Cardiac muscle cell (in vitro differentiated cells and primary cell): Measurements from ENCODE around the gene MAT1A. TPM values are rescaled to one million over a fixed set of nuclear protein-coding genes. Genes with fewer than 3 reads are reported as not detected.

Experiments used
- DNase-seq, 2 donors: peaks; one replicate each; pipeline versions ENCODE4 v3.0.0 to v3.0.0-alpha.2; 2010 to 2017; ENCODE audit warnings: low read depth in 1 of 2, low spot score in 1 of 2
- H3K27ac ChIP-seq: fragments of 200-600 bp; sonication (generic); 2 replicates; pipeline ENCODE4 v1.5.1; 2016
- H3K27me3 ChIP-seq: fragments of 200-600 bp; sonication (generic); 2 replicates; pipeline ENCODE4 v1.6.0; 2016; ENCODE audit warnings: control low read depth
- H3K36me3 ChIP-seq: fragments of 200-600 bp; sonication (generic); 2 replicates; pipeline ENCODE4 v1.5.1; 2016; ENCODE audit warnings: control low read depth
- H3K4me1 ChIP-seq: fragments of 200-600 bp; sonication (generic); 2 replicates; pipeline ENCODE4 v1.8.1; 2017; ENCODE audit warnings: low read depth, mild to moderate bottlenecking, mixed run types
- H3K4me3 ChIP-seq: fragments of 200-600 bp; sonication (generic); 2 replicates; pipeline ENCODE4 v1.5.1; 2016; ENCODE audit warnings: mild to moderate bottlenecking
- H3K9me3 ChIP-seq: fragments of 200-600 bp; sonication (generic); 2 replicates; pipeline ENCODE4 v1.5.1; 2017; ENCODE audit warnings: low read depth, mild to moderate bottlenecking, control low read depth
- CTCF ChIP-seq: IDR thresholded peaks from 2 replicates; pipeline ENCODE4 v1.5.1; 2012; ENCODE audit warnings: low read depth, mild to moderate bottlenecking, low read length
- polyA plus RNA-seq: library from polyadenylated mRNA; unstranded; fragments of >200 nt; fragmentation: Nextera tagmentation; extraction: Ambion mirVana; gene quantifications from 2 replicates; pipeline ENCODE4 v1.2.1, GENCODE V29; 2016
- total RNA-seq: library from RNA; depleted of rRNA; stranded (reverse); fragments of >200 nt; gene quantifications from 2 replicates; pipeline ENCODE4 v1.2.3, GENCODE V29; 2016

MAT1A gene
- total and polyA plus RNA-seq, 2 experiments from 2014 or later: 3.4 to 5.6 TPM

DNA sequence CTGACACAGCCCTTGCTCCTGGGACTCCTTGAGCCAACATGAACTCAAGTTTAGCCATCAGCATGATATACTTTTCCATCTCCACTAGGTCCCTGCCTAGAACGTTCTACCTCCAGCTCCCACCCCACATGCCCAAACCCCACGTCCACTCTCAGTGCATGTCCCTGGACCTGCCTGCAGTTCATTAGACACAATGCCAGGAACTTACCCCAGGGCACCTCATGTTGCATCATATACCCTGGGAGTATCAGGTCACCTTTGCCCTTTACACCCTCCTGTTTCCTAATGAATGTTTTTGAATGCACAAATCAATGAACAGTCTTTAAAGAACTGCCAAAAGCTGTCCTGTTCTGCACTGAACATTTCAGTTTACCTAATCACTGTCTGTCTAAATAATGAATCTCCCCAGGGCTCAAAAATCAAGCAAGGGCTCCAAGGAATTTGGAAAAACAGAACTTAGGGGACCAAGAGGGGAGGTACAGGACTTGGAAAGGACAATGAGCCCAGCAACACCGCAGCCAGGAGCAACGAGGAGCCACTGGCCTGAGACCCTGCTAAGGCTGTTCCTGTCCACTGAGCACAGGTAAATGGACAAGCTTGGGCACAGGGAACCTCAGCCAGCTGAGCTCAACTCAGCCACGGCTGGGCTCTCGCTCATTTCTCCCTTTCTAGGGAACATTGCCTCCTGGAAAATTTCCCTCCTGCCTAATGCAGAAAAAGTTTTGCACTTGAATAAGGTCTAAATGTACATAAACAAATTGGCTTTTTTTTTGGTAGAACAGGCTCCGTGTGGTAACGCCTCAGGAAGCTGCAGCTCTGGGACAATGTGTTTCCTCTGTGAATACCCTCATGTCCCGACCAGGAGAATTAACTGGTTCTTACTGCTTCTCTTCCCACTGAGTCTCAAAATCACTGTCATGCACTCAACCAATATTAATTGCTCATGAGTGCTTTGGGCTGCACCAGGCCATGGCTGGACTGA lies 7.4 kb downstream of the MAT1A start:
- H3K9me3 ChIP-seq: no peaks in the 10 kb centered on the region
- H3K4me3 ChIP-seq: no peak overlapping the region
- H3K36me3 ChIP-seq: no peaks in the 10 kb centered on the region
- TF ChIP-seq CTCF: no peak
- peaks cover 31% of the 10 kb centered on the region for H3K4me1 ChIP-seq
- no peak overlapping the region for H3K27ac ChIP-seq
- DNase-seq: no peak
- no peaks in the 10 kb centered on the region for H3K27me3 ChIP-seq

GRCh38 chr10:80281292-80281691 lies 8.2 kb downstream of the MAT1A start:
- Histone ChIP-seq H3K27ac (no peak overlapping the region), H3K36me3 (no peaks in the 10 kb centered on the region), H3K27me3 (no peaks in the 10 kb centered on the region), H3K4me3 (no peak overlapping the region), H3K9me3 (no peaks in the 10 kb centered on the region), H3K4me1 (peaks cover 28% of the 10 kb centered on the region)
- DNase-seq: no peak
- TF ChIP-seq CTCF: no peak

- H3K4me3 ChIP-seq: no peak overlapping the region
- TF ChIP-seq CTCF: no peak
- H3K36me3 ChIP-seq: no peaks in the 10 kb centered on the region
- peaks cover 25% of the 10 kb centered on the region for H3K4me1 ChIP-seq
- no peak for DNase-seq
- H3K27ac ChIP-seq: no peak overlapping the region
- no peaks in the 10 kb centered on the region for H3K27me3 ChIP-seq
- no peaks in the 10 kb centered on the region for H3K9me3 ChIP-seq
Measured at GRCh38 chr10:80280071-80280800, 9.2 kb downstream of the MAT1A start.

- DNase-seq: no peak
- Histone ChIP-seq H3K9me3 (no peaks in the 10 kb centered on the region), H3K27me3 (no peaks in the 10 kb centered on the region), H3K27ac (no peak overlapping the region), H3K36me3 (no peaks in the 10 kb centered on the region), H3K4me1 (peaks cover 25% of the 10 kb centered on the region), H3K4me3 (no peak overlapping the region)
- no peak for TF ChIP-seq CTCF
Measured at GRCh38 chr10:80279146-80279545, 10.3 kb downstream of the MAT1A start.

DNA sequence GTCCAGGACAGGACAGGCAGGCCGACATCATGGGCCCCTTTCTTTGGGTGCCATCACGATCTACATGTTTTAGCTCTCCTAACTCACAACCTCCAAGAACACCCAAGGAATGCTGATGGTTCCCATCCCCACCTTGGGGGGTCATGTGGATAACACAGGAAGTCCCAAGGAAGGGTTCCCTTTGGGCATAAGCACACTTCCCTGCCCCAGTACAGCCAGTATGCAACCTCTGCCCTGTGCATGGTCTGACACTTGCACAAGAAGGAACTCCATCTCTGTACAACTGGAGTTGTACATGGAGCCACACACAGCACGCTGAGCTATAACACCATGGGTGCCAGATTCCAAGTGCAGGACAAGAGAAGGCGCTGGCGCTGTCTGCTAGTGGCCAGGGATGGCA lies 11.0 kb downstream of the MAT1A start:
- TF ChIP-seq CTCF: no peak
- peaks cover 24% of the 10 kb centered on the region for H3K4me1 ChIP-seq
- no peak overlapping the region for H3K4me3 ChIP-seq
- H3K27ac ChIP-seq: peak overlapping the region; percentile 87
- H3K36me3 ChIP-seq: no peaks in the 10 kb centered on the region
- no peak for DNase-seq
- H3K27me3 ChIP-seq: no peaks in the 10 kb centered on the region
- no peaks in the 10 kb centered on the region for H3K9me3 ChIP-seq
